Measurements from ENCODE around the gene SAMD1. TPM values are rescaled to one million over a fixed set of nuclear protein-coding genes. Genes with fewer than 3 reads are reported as not detected.

SAMD1 gene
- polyA plus RNA-seq, 1 donor (not counting 4 experiments of a cell fraction or from before 2014, with no cell fraction given): 5.3 TPM

GRCh38 chr19:14115756-14116155 is 25.2 kb upstream of the SAMD1 start:
- H3K27ac ChIP-seq (ENCODE audit: control insufficient read depth, insufficient read depth, low read length): no peak overlapping the region
- no peaks in the 10 kb centered on the region for H3K9me3 ChIP-seq (ENCODE audit: control insufficient read depth, low read depth, low read length)
- H3K79me2 ChIP-seq (ENCODE audit: control insufficient read depth, insufficient read depth, low read length): peaks cover 9% of the 10 kb centered on the region
- H3K36me3 ChIP-seq (ENCODE audit: control insufficient read depth in 2 of 2, extremely low read depth in 1 of 2, insufficient read depth in 2 of 2, low read length in 2 of 2): no peaks in the 10 kb centered on the region
- no peak for DNase-seq (ENCODE audit: low read depth, low spot score)
- no peaks in the 10 kb centered on the region for H3K9me1 ChIP-seq (ENCODE audit: control insufficient read depth, extremely low read depth, insufficient read depth, low read length)
- H3K4me2 ChIP-seq (ENCODE audit: control insufficient read depth, extremely low read depth, insufficient read depth, low read depth, low read length): no peak overlapping the region
- no peak overlapping the region for H3K4me3 ChIP-seq (ENCODE audit: control insufficient read depth in 2 of 3, extremely low read depth in 1 of 3, insufficient read depth in 2 of 3, low read depth in 1 of 3, low read length in 3 of 3)
- no peak for TF ChIP-seq CTCF (optimal IDR thresholded peaks at IDR 0.05 in 1 of 3, IDR thresholded peaks at IDR 0.05 in 1 of 3, conservative IDR thresholded peaks at IDR 0.05 in 1 of 3; ENCODE audit: extremely low read depth in 1 of 3, insufficient read depth in 2 of 3, low read length in 3 of 3)
- no peak for TF ChIP-seq EZH2 (IDR thresholded peaks at IDR 0.05; ENCODE audit: low read length)
- dilution Hi-C loops (cut with MboI; ENCODE audit: extremely low pct_ligation_motif_present, low sequenced_read_pairs): no loop called here
- H2AFZ ChIP-seq (ENCODE audit: control insufficient read depth, low read length): no peak overlapping the region
- H3K9ac ChIP-seq (ENCODE audit: control insufficient read depth, extremely low read depth, insufficient read depth, low read length): no peak overlapping the region
- H4K20me1 ChIP-seq (ENCODE audit: control insufficient read depth, extremely low read depth, insufficient read depth, low read length): no peaks in the 10 kb centered on the region
- no peaks in the 10 kb centered on the region for H3K27me3 ChIP-seq (ENCODE audit: control insufficient read depth, extremely low read depth, insufficient read depth, low read length)
- no peak for FAIRE-seq
- H3K4me1 ChIP-seq (ENCODE audit: control insufficient read depth, extremely low read depth, insufficient read depth, low read length): peaks cover 14% of the 10 kb centered on the region

DNA sequence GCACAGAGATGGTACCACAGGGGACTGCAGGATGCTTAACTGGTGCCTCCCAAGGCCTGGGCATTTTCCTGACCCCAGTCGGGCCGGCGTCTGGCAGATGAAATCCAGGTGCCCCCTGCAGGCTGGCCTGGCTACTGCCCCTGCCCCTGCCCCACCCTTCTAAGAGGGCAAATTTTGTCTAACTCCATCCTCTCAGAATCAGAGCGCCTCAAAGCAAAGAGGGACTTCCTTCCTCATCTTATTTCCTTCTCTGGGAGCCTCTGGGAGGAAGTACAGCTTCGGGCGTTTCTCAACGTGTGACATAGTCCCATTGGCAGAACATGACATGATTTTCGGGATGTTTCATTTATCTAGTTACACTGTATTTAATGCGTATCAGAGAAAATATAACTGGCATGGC is 24.3 kb upstream of the SAMD1 start:
- peaks cover 9% of the 10 kb centered on the region for H3K79me2 ChIP-seq (ENCODE audit: control insufficient read depth, insufficient read depth, low read length)
- no peak for FAIRE-seq
- no peaks in the 10 kb centered on the region for H4K20me1 ChIP-seq (ENCODE audit: control insufficient read depth, extremely low read depth, insufficient read depth, low read length)

More for the DNA sequence above, 24.3 kb upstream of the SAMD1 start:
- no peaks in the 10 kb centered on the region for H3K27me3 ChIP-seq (ENCODE audit: control insufficient read depth, extremely low read depth, insufficient read depth, low read length)
- no peak overlapping the region for H3K9ac ChIP-seq (ENCODE audit: control insufficient read depth, extremely low read depth, insufficient read depth, low read length)
- H3K4me1 ChIP-seq (ENCODE audit: control insufficient read depth, extremely low read depth, insufficient read depth, low read length): peaks cover 14% of the 10 kb centered on the region
- no peaks in the 10 kb centered on the region for H3K9me1 ChIP-seq (ENCODE audit: control insufficient read depth, extremely low read depth, insufficient read depth, low read length)
- DNase-seq (ENCODE audit: low read depth, low spot score): no peak
- no peaks in the 10 kb centered on the region for H3K9me3 ChIP-seq (ENCODE audit: control insufficient read depth, low read depth, low read length)
- TF ChIP-seq EZH2 (IDR thresholded peaks at IDR 0.05; ENCODE audit: low read length) (no peak), CTCF (optimal IDR thresholded peaks at IDR 0.05 in 1 of 3, IDR thresholded peaks at IDR 0.05 in 1 of 3, conservative IDR thresholded peaks at IDR 0.05 in 1 of 3; ENCODE audit: extremely low read depth in 1 of 3, insufficient read depth in 2 of 3, low read length in 3 of 3) (peak; percentile 34 to 49 (median 42))
- no peaks in the 10 kb centered on the region for H3K36me3 ChIP-seq (ENCODE audit: control insufficient read depth in 2 of 2, extremely low read depth in 1 of 2, insufficient read depth in 2 of 2, low read length in 2 of 2)
- no peak overlapping the region for H3K27ac ChIP-seq (ENCODE audit: control insufficient read depth, insufficient read depth, low read length)
- dilution Hi-C loops (cut with MboI; ENCODE audit: extremely low pct_ligation_motif_present, low sequenced_read_pairs): no loop called here
- H3K4me2 ChIP-seq (ENCODE audit: control insufficient read depth, extremely low read depth, insufficient read depth, low read depth, low read length): no peak overlapping the region
- no peak overlapping the region for H2AFZ ChIP-seq (ENCODE audit: control insufficient read depth, low read length)
- no peak overlapping the region for H3K4me3 ChIP-seq (ENCODE audit: control insufficient read depth in 2 of 3, extremely low read depth in 1 of 3, insufficient read depth in 2 of 3, low read depth in 1 of 3, low read length in 3 of 3)
